HepG2 (cell line): ENCODE data around the gene TACO1. TPM values are rescaled to one million over a fixed set of nuclear protein-coding genes. Genes with fewer than 3 reads are reported as not detected.

Experiments used
- HNRNPK ChIP-seq: fragments of 200-400 bp; formaldehyde crosslinking; IDR thresholded peaks from 2 replicates; pipeline ENCODE4 v1.6.1; 2018; ENCODE audit warnings: low read length, low read depth, moderate library complexity, mild to moderate bottlenecking; ENCODE audit not compliant: poor library complexity, severe bottlenecking
- JUN ChIP-seq: sonication (generic); formaldehyde crosslinking; IDR thresholded peaks from 2 replicates; pipeline ENCODE4 v1.4.0; 2020; ENCODE audit warnings: mild to moderate bottlenecking, missing genetic modification reagents
- MED13 ChIP-seq: sonication (generic); formaldehyde crosslinking; IDR thresholded peaks from 2 replicates; pipeline ENCODE4 v1.5.0; 2020; ENCODE audit warnings: missing genetic modification reagents
- PITX1 ChIP-seq: sonication (generic); formaldehyde crosslinking; IDR thresholded peaks from 2 replicates; pipeline ENCODE4 v1.5.1; 2020; ENCODE audit warnings: mild to moderate bottlenecking, missing genetic modification reagents
- TP53 ChIP-seq: sonication (generic); formaldehyde crosslinking; conservative IDR thresholded peaks from 2 replicates; pipeline ENCODE4 v1.4.0; 2020; ENCODE audit warnings: missing genetic modification reagents
- ZFP37 ChIP-seq: sonication (generic); formaldehyde crosslinking; IDR thresholded peaks from 2 replicates; pipeline ENCODE4 v1.4.0; 2020; ENCODE audit warnings: missing genetic modification reagents, borderline replicate concordance
- ZNF761 ChIP-seq: sonication (generic); formaldehyde crosslinking; conservative IDR thresholded peaks from 2 replicates; pipeline ENCODE4 v1.4.0; 2020; ENCODE audit warnings: mild to moderate bottlenecking, missing genetic modification reagents
- ZNF816 ChIP-seq: sonication (generic); formaldehyde crosslinking; IDR thresholded peaks from 2 replicates; pipeline ENCODE4 v1.8.0; 2022; ENCODE audit warnings: missing genetic modification reagents, mild to moderate bottlenecking, borderline replicate concordance
- polyA plus RNA-seq, 8 experiments: library from polyadenylated mRNA; depleted of rRNA in 3 of 8; stranded (reverse) in 7 of 8; unstranded in 1 of 8; fragments of >200 nt; fragmentation: Illumina TruSeq in 4 of 8; extraction: Trizol in 4 of 8; gene quantifications; 2 replicates each; pipeline versions ENCODE4 v1.2.1 to v1.2.3, GENCODE V29; 2011 to 2016; ENCODE audit warnings: low read depth in 4 of 8, missing spikeins in 1 of 8, mixed read lengths in 1 of 8; ENCODE audit not compliant: insufficient read depth in 1 of 8
- total RNA-seq, 5 experiments: library from RNA; depleted of rRNA; stranded (reverse); fragments of >200 nt; fragmentation: Illumina TruSeq; extraction: Trizol; gene quantifications; 2 replicates each; pipeline ENCODE4 v1.2.3, GENCODE V29; 2016; ENCODE audit warnings: low read depth in 1 of 5
- TF ChIP-seq, protein P1 (sequence below): sonication (generic); formaldehyde crosslinking; IDR thresholded peaks from 2 replicates; pipeline ENCODE4 v1.4.0; 2020; ENCODE audit warnings: missing genetic modification reagents; ENCODE audit errors: not compliant biosample characterization
- TF ChIP-seq, protein P2 (sequence below): sonication (generic); formaldehyde crosslinking; IDR thresholded peaks from 2 replicates; pipeline ENCODE4 v1.8.0; 2022; ENCODE audit warnings: missing genetic modification reagents, mild to moderate bottlenecking, moderate library complexity, borderline replicate concordance
- TF ChIP-seq, protein P3 (sequence below): sonication (generic); formaldehyde crosslinking; IDR thresholded peaks from 2 replicates; pipeline ENCODE4 v1.5.0; 2020; ENCODE audit warnings: missing genetic modification reagents
- TF ChIP-seq, protein P4 (sequence below): sonication (generic); formaldehyde crosslinking; IDR thresholded peaks from 2 replicates; pipeline ENCODE4 v1.5.1; 2020; ENCODE audit warnings: mild to moderate bottlenecking, missing genetic modification reagents, moderate library complexity
- TF ChIP-seq, protein P5 (sequence below): IDR thresholded peaks from 2 replicates; pipeline ENCODE4 v1.6.1; 2016; ENCODE audit warnings: low read depth, borderline replicate concordance
- TF ChIP-seq, protein P6 (sequence below): fragments of 450-650 bp; IDR thresholded peaks from 2 replicates; pipeline ENCODE4 v1.6.1; 2016

Gene TACO1
- total and polyA plus RNA-seq, 2 of the 13 experiments (the other 11 are each of a cell fraction or from before 2014, with no cell fraction given), result 34.7 to 53.6 TPM

DNA sequence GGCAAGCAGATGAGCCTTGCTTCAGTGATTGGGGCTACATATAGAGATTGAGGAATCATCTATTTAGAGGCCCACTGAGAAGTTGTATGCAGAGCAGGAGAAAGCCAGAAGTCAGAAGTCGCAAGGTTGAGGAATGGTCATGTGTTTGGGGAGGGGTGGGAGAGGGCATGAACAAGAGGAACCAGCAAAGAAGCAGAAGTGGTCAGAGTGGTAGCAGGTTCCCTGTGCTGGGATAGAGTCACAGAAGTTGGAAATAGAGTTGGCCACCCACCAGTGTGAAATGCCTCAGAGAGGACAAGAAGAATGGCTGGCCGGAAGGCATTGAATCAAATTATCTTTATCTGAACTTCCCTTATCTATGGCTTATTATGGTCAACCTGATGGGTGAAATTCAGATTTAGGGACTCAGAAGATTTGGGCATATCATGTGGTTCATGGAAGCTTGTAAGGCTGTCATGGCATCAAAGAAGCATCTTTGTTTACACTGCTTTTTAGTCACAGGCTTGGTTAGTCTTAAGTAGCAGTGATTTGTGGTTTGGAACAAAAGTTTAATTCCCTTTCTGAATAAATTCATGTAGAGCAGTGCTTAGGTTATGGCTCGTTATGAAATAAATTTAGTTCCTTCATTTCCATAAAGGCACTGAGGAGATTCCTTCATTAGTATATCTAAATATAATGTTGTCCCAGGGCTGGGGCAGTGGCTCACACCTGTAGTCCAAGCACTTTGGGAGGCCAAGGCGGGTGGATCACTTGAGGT is 41.2 kb downstream of the TACO1 start (continued):
- TF ChIP-seq, protein P1, sequence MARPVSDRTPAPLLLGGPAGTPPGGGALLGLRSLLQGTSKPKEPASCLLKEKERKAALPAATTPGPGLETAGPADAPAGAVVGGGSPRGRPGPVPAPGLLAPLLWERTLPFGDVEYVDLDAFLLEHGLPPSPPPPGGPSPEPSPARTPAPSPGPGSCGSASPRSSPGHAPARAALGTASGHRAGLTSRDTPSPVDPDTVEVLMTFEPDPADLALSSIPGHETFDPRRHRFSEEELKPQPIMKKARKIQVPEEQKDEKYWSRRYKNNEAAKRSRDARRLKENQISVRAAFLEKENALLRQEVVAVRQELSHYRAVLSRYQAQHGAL (CRISPR knock-in tag), result no peak
- TF ChIP-seq, protein P2, sequence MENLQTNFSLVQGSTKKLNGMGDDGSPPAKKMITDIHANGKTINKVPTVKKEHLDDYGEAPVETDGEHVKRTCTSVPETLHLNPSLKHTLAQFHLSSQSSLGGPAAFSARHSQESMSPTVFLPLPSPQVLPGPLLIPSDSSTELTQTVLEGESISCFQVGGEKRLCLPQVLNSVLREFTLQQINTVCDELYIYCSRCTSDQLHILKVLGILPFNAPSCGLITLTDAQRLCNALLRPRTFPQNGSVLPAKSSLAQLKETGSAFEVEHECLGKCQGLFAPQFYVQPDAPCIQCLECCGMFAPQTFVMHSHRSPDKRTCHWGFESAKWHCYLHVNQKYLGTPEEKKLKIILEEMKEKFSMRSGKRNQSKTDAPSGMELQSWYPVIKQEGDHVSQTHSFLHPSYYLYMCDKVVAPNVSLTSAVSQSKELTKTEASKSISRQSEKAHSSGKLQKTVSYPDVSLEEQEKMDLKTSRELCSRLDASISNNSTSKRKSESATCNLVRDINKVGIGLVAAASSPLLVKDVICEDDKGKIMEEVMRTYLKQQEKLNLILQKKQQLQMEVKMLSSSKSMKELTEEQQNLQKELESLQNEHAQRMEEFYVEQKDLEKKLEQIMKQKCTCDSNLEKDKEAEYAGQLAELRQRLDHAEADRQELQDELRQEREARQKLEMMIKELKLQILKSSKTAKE, result no peak
- TF ChIP-seq HNRNPK (no peak), MED13 (CRISPR knock-in tag) (no peak), ZNF761 (CRISPR knock-in tag) (no peak), ZFP37 (CRISPR knock-in tag) (no peak), TP53 (CRISPR knock-in tag) (no peak), PITX1 (CRISPR knock-in tag) (no peak), JUN (no peak), ZNF816 (CRISPR knock-in tag) (no peak)
- TF ChIP-seq, protein P3, sequence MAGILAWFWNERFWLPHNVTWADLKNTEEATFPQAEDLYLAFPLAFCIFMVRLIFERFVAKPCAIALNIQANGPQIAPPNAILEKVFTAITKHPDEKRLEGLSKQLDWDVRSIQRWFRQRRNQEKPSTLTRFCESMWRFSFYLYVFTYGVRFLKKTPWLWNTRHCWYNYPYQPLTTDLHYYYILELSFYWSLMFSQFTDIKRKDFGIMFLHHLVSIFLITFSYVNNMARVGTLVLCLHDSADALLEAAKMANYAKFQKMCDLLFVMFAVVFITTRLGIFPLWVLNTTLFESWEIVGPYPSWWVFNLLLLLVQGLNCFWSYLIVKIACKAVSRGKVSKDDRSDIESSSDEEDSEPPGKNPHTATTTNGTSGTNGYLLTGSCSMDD (CRISPR knock-in tag), result no peak
- TF ChIP-seq, protein P4, sequence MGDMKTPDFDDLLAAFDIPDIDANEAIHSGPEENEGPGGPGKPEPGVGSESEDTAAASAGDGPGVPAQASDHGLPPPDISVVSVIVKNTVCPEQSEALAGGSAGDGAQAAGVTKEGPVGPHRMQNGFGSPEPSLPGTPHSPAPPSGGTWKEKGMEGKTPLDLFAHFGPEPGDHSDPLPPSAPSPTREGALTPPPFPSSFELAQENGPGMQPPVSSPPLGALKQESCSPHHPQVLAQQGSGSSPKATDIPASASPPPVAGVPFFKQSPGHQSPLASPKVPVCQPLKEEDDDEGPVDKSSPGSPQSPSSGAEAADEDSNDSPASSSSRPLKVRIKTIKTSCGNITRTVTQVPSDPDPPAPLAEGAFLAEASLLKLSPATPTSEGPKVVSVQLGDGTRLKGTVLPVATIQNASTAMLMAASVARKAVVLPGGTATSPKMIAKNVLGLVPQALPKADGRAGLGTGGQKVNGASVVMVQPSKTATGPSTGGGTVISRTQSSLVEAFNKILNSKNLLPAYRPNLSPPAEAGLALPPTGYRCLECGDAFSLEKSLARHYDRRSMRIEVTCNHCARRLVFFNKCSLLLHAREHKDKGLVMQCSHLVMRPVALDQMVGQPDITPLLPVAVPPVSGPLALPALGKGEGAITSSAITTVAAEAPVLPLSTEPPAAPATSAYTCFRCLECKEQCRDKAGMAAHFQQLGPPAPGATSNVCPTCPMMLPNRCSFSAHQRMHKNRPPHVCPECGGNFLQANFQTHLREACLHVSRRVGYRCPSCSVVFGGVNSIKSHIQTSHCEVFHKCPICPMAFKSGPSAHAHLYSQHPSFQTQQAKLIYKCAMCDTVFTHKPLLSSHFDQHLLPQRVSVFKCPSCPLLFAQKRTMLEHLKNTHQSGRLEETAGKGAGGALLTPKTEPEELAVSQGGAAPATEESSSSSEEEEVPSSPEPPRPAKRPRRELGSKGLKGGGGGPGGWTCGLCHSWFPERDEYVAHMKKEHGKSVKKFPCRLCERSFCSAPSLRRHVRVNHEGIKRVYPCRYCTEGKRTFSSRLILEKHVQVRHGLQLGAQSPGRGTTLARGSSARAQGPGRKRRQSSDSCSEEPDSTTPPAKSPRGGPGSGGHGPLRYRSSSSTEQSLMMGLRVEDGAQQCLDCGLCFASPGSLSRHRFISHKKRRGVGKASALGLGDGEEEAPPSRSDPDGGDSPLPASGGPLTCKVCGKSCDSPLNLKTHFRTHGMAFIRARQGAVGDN (CRISPR knock-in tag), result no peak
- TF ChIP-seq, protein P5, sequence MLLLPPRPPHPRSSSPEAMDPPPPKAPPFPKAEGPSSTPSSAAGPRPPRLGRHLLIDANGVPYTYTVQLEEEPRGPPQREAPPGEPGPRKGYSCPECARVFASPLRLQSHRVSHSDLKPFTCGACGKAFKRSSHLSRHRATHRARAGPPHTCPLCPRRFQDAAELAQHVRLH (CRISPR knock-in tag), result no peak
- TF ChIP-seq, protein P6, sequence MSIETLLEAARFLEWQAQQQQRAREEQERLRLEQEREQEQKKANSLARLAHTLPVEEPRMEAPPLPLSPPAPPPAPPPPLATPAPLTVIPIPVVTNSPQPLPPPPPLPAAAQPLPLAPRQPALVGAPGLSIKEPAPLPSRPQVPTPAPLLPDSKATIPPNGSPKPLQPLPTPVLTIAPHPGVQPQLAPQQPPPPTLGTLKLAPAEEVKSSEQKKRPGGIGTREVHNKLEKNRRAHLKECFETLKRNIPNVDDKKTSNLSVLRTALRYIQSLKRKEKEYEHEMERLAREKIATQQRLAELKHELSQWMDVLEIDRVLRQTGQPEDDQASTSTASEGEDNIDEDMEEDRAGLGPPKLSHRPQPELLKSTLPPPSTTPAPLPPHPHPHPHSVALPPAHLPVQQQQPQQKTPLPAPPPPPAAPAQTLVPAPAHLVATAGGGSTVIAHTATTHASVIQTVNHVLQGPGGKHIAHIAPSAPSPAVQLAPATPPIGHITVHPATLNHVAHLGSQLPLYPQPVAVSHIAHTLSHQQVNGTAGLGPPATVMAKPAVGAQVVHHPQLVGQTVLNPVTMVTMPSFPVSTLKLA, result no peak
- TF ChIP-seq, all 625 proteins: peak for 0
